ENCODE data around the gene NCBP3.
A peak's percentile ranks its signal among the peaks of the same experiment; 100 is the strongest.
"Not testable (repeated sequence)": the region's sequence is repeated elsewhere in the genome, so short reads cannot be mapped to it uniquely, and the experiment has no call there.

Gene NCBP3

DNA sequence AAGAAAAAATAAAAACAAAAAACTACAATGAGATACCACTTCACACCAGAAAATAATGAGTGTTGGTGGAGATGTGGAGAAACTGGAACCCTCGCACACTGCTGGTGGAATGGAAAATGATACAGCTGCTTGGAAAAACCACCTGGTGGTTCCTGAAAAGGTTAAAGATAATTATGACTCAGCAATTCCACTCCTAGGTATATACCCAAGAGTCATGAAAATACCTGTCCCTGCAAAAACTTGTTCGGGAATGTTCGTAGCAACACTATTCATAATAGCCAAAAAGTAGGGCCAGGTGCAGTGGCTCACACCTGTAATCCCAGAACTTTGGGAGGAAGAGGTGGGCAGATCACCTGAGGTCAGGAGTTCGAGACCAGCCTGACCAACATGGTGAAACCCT, 36.9 kb downstream of the NCBP3 start:
- no peak for DNase-seq

- DNase-seq = no peak
Observed at GRCh38 chr17:3808701-3809100, 37.3 kb downstream of the NCBP3 start.

- no peak for DNase-seq
Observed at GRCh38 chr17:3805581-3805980, 40.5 kb downstream of the NCBP3 start.

GRCh38 chr17:3804503-3804931, 41.5 kb downstream of the NCBP3 start:
- no peak for DNase-seq

DNA sequence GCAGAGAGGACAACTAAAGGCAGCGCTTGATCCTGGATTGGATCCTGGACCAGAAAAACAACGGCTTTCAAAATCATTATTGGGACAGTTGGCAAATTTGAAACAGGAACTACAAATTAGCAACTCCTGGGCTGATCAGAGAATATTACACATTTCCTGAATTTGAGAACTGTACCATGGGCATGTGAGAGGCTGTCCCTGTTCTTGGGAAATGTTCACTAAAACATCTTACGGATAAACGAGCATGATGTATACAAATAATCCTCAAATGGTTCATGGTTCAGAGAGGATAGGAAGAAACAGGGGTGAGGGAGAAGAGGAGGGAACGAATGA, 42.8 kb downstream of the NCBP3 start:
- no peak for DNase-seq

DNA sequence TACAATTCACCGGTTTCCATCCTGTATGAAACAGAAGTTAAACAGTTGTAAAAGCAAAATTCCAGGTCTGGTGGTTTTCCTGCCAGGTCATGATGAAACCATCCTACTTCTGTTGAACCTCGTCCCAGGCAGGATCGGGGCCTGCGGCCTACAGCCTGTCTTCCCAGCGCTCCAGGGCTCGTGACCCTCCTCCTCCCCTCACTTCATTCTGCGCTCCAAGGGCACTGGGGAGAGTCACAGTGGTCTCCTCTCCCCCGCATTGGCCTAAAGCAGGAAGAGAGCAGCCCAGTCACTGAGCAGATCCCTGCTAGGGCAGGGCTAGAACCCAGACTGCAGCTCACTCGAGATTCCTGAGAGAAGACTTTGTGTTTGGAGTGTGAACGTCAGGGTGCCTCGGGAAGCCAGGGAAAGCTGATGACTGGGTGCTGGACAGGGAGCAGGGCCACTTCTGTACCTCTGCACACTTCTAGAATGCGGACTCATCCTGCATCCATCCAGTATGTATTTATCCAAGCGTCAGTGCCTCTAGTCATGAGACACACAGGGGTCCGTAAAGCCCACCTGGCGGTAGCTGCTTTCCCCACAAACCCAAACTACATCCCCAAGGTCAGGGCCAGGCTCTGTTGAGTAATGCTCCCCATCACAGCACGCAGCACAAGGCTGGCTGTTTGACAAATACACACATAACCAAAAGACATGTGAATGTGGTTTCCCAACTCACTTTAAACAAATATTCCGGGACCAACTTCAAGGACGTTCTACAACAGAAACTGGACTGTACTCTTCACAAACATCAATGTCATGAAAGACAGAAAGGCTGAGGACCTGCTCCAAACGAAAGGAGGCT, 43.4 kb downstream of the NCBP3 start:
- DNase-seq = no peak

GRCh38 chr17:3801792-3802191, 44.3 kb downstream of the NCBP3 start:
- DNase-seq = no peak

DNA sequence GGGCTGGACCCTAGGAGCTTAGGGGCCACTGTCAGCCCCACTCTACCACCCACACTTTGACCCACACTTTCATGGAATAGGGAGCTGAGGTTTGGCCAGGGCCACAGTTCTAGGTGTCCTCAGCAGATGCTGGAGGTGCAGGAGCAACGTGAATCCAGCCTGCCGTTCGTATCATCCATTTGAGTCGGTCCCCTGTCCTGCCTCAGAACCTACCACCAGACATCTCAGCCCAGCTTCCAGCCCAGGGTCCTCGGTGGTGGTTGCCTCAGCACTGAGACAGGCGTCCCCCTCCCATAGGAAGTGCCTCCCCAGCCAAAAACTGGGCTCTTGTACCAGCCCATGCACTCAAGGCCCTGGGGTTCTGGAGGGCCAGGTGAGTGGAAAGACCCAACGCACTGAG, 44.7 kb downstream of the NCBP3 start:
- no peak for DNase-seq

DNA sequence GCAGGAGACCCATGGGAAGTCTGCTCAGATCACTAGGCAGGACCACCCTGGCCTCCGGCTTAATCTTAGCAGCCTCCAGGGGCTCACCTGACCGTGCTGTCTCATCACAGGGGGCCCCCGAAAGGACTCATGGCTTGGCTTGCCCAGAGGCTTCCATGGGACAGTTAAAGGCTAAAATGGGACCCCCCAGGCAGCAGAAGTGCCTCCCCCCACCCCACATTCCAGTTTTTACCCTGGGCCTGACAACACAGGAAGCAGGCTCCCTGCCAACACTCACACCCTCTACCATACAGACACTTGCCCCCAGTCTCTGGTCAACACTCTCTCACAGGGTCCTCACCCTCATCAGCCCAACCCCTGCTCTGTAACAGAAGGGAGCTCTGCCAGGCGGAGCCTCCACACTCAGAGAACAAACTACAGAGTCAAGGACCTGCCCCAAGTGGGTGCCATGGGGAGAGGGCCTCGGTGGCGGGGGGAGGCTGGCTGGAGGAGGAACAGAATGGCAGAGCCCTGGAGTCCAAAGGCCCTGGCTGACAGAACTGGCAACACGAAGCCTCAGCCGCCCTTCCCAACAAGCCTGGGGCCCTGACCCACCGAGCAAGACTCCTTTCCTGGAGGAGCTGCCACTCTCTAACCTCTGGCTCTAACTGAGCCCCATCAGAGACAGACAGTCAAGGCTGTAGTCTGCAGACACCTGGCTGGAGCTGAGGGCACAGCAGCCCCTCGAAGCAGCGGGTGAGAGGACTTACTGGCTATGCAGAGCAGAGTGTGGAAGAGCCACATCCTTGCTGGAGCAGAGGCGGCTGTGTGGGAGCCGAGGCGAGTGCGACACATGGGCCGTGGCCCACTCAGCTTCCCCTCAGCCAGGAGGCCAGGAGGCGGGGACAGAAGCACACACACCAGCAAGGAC, 45.4 kb downstream of the NCBP3 start, which contains the start of gene ITGAE:
Gene ITGAE, minus strand, starts transcription at position 827 of the 910 bp plus-strand sequence. Its CDS starts 44 bp downstream, at position 783.
- no peak for DNase-seq

GRCh38 chr17:3799181-3799945, 46.7 kb downstream of the NCBP3 start:
- DNase-seq = no peak

DNA sequence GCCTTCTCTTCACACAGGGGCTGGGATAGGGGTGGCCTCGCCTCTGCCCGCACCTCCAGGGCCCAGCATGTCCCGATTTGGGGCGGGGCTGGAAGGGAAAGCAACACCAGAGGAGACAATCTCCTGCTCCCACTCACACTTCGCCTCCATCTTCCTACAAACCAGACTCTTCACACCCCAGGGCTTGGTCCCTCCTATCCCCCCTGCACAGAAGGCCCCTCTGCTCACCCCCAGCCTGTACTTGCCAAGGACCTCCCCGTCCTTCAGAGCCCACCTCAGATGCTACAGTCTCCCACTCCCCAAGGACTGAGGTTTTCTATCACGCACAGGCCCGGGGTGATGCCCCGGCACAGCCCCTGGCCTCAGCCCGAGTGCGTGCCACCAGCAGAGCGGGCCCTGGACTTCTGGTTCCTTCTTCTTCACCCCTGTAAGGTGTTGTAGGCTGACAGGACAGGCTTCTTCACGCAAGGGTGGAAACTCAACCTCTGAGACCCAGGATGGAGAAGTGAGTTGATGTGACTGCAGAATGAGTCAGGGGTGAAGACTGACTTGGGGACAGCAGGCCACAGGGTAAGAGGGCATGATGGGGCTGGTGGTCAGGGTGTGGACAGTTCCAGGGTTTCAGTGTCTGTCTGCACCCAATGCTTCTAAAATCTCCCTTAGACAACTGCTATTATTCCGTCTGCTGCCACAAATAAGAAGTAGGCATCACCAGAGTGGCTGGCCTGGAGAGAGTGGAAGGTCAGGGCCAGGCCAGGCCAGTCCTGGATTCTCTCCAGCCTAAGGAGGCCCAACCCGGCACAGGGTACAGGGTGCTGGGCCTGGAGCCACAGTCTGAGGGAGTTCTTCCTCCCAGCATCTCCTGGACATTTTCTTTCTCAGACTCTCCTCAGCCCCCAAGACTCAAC, 47.5 kb downstream of the NCBP3 start:
- DNase-seq = peak in 1 of 2 donors; percentile 55

- DNase-seq = peak in 1 of 2 donors; percentile 19
Observed at GRCh38 chr17:3796822-3797170, 49.2 kb downstream of the NCBP3 start.

- peak; percentile 81 to 85 for DNase-seq
Observed at GRCh38 chr17:3796110-3796821, 49.8 kb downstream of the NCBP3 start.

DNA sequence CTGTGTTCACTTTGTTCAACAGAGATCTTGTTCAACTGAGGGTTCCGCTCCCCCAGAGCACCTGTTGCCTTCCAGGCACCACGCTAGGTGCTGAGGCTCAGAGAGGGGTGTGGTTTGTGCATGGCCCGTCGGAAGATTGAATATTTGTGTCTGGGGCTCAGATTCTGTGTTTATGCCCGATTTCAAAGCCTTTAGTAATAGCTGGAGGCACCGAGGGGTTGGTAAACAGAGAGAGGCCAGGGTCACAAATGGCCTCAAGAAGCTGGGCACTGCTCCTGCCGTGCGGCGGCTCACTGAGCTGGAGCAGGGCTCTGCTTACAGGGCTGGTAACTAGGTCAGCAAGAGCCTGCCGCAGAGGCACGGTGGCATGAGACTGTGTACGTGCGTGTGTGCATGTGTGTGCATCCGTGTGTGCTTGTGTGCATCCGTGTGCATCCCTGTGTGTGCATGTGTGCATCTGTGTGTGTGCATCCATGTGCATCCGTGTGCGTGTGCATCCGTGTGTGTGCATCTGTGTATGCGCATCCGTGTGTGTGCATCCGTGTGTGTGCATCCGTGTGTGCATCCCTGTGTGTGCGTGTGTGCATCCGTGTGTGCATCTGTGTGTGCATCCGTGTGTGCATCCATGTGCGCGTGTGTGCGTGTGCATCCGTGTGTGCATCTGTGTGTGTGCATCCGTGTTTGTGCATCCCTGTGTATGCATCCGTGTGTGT, 50.5 kb downstream of the NCBP3 start:
- DNase-seq = no peak

DNA sequence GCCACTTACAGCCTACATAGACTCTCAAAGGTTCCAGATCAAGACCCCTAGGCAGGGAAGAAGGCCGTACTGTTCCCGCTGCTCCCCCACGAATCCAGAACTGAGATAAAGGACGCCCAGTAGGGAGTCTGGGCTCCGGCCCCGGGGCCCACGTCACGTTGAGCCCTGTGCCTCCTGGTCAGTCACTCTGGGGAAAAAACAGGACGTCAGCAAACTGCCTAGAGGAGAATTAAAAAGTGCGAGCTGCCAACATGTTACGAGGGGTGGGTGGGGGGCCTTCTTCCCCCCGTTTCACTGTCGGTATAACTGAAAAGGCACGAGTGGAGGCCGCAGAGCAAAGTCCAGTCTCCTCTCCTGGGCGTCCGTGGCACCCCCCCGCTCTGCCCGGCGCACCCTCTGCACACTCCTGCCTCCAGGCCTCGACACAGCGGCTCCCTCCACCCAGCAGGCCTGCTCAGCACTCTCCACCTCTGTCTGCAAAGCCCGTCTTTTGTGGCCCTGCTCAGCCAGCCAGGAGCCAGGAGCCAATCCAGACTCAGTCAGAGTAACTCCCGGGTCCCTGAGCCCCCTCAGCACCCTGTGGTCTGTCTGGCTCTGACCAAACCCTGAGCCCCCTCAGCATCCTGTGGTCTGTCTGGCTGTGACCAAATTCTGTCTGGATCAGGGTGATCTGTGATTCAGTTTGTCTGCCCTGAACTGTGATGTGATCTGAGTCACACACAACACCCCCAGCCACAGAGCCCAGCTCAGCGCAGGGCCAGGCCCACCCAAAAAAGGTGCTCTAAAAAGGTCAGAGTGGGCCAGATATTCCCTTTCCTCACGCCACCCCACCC, 51.3 kb downstream of the NCBP3 start:
- peak; percentile 56 to 65 for DNase-seq

DNA sequence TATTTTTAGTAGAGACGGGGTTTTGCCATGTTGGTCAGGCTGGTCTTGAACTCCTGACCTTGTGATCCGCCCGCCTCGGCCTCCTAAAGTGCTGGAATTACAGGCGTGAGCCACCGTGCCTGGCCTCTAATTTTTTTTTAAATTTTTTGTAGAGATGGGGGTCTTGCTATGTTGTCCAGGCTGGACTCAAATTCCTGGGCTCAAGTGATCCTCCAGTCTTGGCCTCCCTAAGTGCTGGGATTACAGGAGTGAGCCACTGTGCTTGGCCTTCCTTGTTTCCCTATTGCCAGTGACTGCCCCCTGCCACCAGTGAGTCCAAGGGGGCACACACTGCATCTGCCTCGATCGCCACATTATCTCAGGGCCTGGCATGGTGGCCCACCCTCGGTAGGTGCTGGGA, 51.9 kb downstream of the NCBP3 start:
- not testable (repeated sequence) for DNase-seq

DNA sequence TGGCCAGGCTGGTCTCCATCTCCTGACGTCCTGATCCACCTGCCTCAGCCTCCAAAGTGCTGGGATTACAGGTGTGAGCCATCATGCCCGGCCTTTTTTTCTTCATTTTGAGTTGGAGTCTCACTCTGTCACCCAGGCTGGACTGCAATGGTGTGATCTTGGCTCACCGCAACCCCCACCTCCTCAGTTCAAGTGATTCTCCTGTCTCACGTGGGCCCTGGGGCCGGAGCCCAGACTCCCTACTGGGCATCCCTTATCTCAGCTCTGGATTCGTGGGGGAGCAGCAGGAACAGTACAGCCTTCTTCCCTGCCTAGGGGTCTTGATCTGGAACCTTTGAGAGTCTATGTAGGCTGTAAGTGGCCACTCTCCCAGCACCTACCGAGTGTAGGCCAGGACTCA, 52.8 kb downstream of the NCBP3 start:
- DNase-seq = not testable (repeated sequence)

DNA sequence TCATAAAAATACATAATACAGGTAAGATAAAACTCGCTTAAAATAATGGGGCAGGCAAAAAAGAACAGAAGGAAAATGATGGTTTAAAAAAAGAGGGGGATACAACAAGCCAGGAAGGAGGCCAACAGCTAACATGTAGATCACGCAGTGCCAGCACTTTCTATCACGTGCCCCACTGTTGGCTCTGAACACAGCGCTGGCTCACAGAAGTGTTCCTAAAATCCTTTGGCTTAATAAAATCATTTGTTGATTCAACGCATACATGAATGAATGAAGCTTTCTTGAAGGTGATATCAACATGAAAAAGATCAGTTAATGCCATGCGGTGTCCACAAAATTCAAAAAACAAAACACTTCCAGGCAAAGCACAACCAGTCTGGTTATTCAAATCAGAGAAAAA, 53.6 kb downstream of the NCBP3 start:
- DNase-seq = no peak

DNA sequence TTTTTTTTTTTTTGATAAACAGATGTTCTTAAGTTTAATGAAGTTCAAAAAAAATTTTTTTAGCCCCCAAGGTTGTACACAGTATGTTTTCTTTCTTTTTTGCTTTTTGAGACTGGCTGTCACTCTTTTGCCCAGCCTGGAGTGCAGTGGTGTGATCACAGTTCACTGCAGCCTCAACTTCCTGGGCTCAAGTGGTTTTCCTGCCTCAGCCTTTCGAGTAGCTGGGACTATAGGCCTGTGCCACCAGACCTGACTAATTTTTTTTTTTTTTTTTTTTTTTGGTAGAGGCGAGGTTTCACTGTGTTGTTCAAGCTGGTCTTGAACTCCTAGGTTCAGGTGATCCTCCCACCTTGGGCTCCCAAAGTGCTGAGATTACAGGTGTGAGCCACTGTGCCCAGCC, 57.8 kb downstream of the NCBP3 start:
- DNase-seq = peak; percentile 48 to 56

DNA sequence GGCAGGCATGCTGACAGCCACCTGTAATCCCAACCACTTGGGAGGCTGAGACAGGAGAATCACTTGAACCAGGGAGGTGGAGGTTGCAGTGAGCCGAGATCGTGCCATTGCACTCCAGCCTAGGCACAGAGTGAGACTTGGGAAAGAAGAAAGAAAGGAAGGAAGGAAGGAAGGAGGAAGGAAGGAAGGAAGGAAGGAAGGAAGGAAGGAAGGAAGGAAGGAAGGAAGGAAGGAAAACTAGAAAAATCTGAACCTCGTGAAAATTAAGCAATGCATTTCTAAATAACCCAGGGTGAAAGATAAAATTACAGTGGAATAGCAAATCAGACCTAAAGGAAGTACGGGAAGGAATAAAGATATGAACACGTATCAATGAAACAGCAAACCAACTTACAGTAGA, 60.7 kb downstream of the NCBP3 start:
- DNase-seq = not testable (repeated sequence)
